ENCODE measurements around the gene HSPA1L. TPM values are rescaled to one million over a fixed set of nuclear protein-coding genes. Genes with fewer than 3 reads are reported as not detected.

The HSPA1L gene
- total RNA-seq, 3 donors from 2014 or later = 1.3 to 1.9 (median 1.6) TPM

- H3K27me3 ChIP-seq = no peaks in the 10 kb centered on the region
- peaks cover 6 to 8% of the 10 kb centered on the region in 2 donors for H3K4me1 ChIP-seq
- H3K36me3 ChIP-seq = no peaks in the 10 kb centered on the region
Measured at GRCh38 chr6:31780507-31781243, 34.4 kb downstream of the HSPA1L start.

GRCh38 chr6:31779908-31780307 is 35.2 kb downstream of the HSPA1L start:
- no peak for DNase-seq (ENCODE audit: low spot score in 2 of 2)
- Histone ChIP-seq H3K27me3 (no peaks in the 10 kb centered on the region), H3K27ac (no peak overlapping the region), H3K36me3 (no peaks in the 10 kb centered on the region), H3K4me1 (peaks cover 6 to 8% of the 10 kb centered on the region in 2 donors), H3K4me3 (no peak overlapping the region), H3K9me3 (no peaks in the 10 kb centered on the region)
- intact Hi-C loops (cut with DNase I; ENCODE audit: low total_unique reads) = no loop called here
- TF ChIP-seq POLR2AphosphoS5 (IDR thresholded peaks at IDR 0.05) = no peak
- no peak for TF ChIP-seq POLR2A (IDR thresholded peaks at IDR 0.05)
- no peak for TF ChIP-seq CTCF (IDR thresholded peaks at IDR 0.05)

More at GRCh38 chr6:31780507-31781243, 34.4 kb downstream of the HSPA1L start:
- Histone ChIP-seq H3K9me3 (no peaks in the 10 kb centered on the region), H3K4me3 (no peak overlapping the region), H3K27ac (no peak overlapping the region)
- TF ChIP-seq POLR2AphosphoS5 (IDR thresholded peaks at IDR 0.05) (no peak), POLR2A (IDR thresholded peaks at IDR 0.05) (no peak), CTCF (IDR thresholded peaks at IDR 0.05) (no peak)
- no peak for DNase-seq (ENCODE audit: low spot score in 2 of 2)
- intact Hi-C loops (cut with DNase I; ENCODE audit: low total_unique reads) = no loop called here

DNA sequence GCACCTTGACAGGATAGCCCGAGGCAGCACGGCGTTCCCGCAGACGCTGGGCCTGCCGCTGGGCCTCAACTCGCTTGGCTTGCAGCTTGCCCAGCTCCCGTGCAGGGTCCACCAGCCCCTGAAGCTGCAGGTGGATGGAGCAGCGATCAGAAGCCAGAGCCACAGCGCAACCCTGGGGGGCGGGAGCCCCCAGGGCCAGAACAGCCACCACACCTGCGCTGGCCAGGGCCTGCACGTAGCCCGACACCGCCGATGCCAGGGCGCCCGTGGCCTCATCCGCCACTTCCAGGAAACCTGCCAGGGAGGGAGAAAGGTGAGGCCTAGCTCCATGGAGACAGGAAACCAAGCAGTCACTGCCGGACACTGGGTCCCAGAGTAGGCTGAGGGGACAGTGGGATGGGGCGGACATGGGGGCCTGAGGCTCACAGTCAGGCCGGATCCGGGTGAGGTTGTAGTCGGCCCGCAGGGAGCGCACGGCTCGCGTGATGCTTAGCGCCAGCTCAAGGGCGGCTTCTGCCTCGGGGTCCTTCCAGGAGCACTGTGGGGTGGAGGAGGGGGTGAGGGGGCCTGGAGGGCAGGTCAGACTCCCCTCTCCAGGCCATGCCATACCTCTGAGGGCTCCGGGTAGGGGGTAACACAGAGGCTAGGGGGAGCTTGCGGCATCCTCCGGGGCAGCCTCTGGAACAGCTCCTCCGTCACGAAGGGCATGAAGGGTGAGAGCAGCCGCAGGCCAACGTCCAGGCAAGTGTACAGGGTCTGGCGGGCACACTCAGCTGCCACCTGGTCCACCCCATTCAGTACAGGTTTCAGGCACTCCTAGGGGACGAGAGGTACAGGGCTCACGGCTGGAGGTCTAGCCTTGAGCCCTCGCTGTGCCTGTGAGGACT is 35.8 kb downstream of the HSPA1L start:
- no peak for TF ChIP-seq POLR2A (IDR thresholded peaks at IDR 0.05)
- TF ChIP-seq CTCF (IDR thresholded peaks at IDR 0.05) = no peak
- TF ChIP-seq POLR2AphosphoS5 (IDR thresholded peaks at IDR 0.05) = no peak
- no peaks in the 10 kb centered on the region for H3K36me3 ChIP-seq

GRCh38 chr6:31778193-31778592 is 36.9 kb downstream of the HSPA1L start:
- TF ChIP-seq CTCF (IDR thresholded peaks at IDR 0.05) = no peak
- no peak for TF ChIP-seq POLR2AphosphoS5 (IDR thresholded peaks at IDR 0.05)
- TF ChIP-seq POLR2A (IDR thresholded peaks at IDR 0.05) = no peak
- no peak for DNase-seq (ENCODE audit: low spot score in 2 of 2)

More for the DNA sequence above, 35.8 kb downstream of the HSPA1L start:
- intact Hi-C loops (cut with DNase I; ENCODE audit: low total_unique reads) = no loop called here
- H3K9me3 ChIP-seq = no peaks in the 10 kb centered on the region
- H3K4me3 ChIP-seq = no peak overlapping the region
- peaks cover 6 to 8% of the 10 kb centered on the region in 2 donors for H3K4me1 ChIP-seq
- DNase-seq (ENCODE audit: low spot score in 2 of 2) = no peak
- no peaks in the 10 kb centered on the region for H3K27me3 ChIP-seq
- H3K27ac ChIP-seq = no peak overlapping the region

DNA sequence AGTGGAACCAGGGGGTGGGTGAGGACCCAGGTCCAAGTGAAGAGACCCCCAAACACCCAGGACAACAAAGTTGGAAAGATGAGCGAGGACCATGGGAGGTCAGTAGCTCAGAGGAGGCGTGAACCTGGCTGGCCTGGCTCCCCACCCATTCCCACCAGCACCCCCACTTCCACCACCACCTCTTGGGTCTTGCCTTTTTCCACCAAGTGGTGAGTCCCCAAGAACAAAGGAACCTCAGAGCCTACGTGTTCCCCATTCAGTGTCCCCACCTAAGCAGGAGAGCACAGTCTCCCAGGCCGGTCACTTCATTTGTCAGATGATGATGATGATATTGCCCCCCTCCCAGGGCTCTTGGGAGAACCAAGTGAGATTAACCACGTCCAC is 37.4 kb downstream of the HSPA1L start:
- peaks cover 6 to 8% of the 10 kb centered on the region in 2 donors for H3K4me1 ChIP-seq
- no peaks in the 10 kb centered on the region for H3K36me3 ChIP-seq
- TF ChIP-seq CTCF (IDR thresholded peaks at IDR 0.05) (no peak), POLR2A (IDR thresholded peaks at IDR 0.05) (no peak), POLR2AphosphoS5 (IDR thresholded peaks at IDR 0.05) (no peak)
- no peak overlapping the region for H3K4me3 ChIP-seq
- H3K27me3 ChIP-seq = no peaks in the 10 kb centered on the region
- no peaks in the 10 kb centered on the region for H3K9me3 ChIP-seq
- intact Hi-C loops (cut with DNase I; ENCODE audit: low total_unique reads) = no loop called here
- no peak for DNase-seq (ENCODE audit: low spot score in 2 of 2)
- H3K27ac ChIP-seq = peak overlapping the region in 1 of 2 donors; percentile 80

More at GRCh38 chr6:31778193-31778592, 36.9 kb downstream of the HSPA1L start:
- Histone ChIP-seq H3K36me3 (no peaks in the 10 kb centered on the region), H3K4me3 (no peak overlapping the region), H3K27ac (no peak overlapping the region), H3K9me3 (no peaks in the 10 kb centered on the region), H3K4me1 (peaks cover 6 to 8% of the 10 kb centered on the region in 2 donors), H3K27me3 (no peaks in the 10 kb centered on the region)
- intact Hi-C loops (cut with DNase I; ENCODE audit: low total_unique reads) = no loop called here

Data from breast epithelium (tissue), 4 donors.